ENCODE data around the gene CDK7.

Gene CDK7

GRCh38 chr5:69293882-69294281 is 59.2 kb downstream of the CDK7 start:
- DNase-seq (ENCODE audit: low read depth): no peak

DNA sequence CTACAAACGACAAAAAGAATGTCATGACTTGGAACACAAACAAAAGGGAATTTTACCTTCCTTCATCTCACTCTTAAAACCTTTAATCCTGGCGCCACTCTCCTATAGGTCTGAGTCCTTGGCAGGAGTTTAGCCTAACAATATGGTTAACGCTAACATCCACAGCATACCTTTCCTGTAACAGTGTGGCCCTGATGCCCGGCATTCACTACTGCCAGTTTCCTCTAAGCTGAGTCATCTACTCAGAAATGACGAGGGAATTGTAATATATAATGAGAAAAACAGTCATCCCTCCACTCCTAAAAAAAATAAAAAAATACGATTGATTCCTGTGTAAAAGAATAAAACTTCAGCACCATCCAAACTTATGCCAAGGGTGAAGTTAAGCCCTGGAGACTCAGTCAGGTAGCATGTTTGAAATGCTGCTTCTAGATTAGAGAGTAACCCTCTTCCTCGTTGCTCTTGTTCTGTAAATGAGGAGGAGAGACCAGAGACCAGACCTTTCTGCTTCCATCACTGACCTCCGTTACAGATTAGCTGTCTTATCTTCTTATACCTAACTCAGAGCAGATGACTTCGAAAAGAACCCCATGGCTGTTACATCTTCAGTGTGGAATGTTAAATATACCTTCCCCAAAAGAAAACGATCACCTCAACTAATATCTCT is 60.5 kb downstream of the CDK7 start:
- DNase-seq (ENCODE audit: low read depth): no peak

DNA sequence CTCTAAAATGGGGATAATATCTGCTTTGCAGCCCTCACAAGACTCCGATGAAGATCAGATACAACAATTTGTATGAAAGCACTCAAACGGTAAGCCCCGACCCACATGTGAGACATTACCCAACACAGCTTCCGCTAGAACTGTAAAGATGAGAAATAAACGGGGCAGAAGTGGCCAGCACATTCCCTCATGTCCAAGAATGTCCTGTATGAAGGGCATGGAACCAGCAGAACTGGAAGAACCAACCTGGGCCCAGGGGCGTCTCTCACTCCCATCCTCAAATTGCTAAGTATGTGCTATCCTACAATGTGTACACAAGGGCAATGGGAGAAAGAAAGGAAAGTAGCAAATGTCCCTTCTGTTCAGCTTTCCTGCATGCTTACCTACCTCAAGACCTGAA is 64.9 kb downstream of the CDK7 start:
- DNase-seq (ENCODE audit: low read depth): no peak

GRCh38 chr5:69300537-69301203 is 66.0 kb downstream of the CDK7 start:
- no peak for DNase-seq (ENCODE audit: low read depth)

DNA sequence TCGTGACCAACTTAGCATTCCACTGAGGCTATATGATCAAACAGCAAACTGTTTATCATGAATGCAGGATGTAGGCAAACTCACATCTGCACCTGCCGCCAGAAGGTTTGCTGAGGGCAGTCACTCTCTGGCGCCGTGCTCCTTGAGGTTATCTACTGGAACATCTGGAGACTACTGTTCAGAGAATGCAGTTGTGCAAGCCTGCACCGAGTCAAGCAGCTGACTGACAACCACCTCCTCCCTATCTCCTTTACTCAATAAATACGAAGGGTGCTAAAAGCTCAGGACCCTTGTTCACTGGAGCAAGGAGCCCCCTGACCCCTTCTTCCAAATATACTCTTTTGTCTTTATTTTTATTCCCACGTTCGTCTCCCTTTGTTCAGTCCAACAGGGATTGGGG is 70.8 kb downstream of the CDK7 start:
- no peak for DNase-seq (ENCODE audit: low read depth)

GRCh38 chr5:69308046-69308553 is 73.4 kb downstream of the CDK7 start:
- no peak for DNase-seq (ENCODE audit: low read depth)

DNA sequence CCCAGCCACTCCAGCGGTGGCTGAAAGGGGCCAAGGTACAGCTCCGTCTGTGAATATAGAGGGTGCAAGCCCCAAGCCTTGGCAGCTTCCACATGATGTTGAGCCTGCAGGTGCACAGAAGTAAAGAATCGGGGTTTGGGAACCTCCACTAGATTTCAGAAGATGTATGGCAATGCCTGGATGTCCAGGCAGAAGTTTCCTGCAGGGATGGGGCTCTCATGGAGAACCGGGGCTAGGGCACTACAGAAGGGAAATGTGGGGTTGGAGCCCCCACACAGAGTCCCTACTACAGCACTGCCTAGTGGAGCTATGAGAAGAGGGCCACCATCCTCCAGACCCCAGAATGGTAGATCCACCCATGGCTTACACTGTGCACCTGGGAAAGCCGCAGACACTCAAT is 74.7 kb downstream of the CDK7 start:
- no peak for DNase-seq (ENCODE audit: low read depth)

DNA sequence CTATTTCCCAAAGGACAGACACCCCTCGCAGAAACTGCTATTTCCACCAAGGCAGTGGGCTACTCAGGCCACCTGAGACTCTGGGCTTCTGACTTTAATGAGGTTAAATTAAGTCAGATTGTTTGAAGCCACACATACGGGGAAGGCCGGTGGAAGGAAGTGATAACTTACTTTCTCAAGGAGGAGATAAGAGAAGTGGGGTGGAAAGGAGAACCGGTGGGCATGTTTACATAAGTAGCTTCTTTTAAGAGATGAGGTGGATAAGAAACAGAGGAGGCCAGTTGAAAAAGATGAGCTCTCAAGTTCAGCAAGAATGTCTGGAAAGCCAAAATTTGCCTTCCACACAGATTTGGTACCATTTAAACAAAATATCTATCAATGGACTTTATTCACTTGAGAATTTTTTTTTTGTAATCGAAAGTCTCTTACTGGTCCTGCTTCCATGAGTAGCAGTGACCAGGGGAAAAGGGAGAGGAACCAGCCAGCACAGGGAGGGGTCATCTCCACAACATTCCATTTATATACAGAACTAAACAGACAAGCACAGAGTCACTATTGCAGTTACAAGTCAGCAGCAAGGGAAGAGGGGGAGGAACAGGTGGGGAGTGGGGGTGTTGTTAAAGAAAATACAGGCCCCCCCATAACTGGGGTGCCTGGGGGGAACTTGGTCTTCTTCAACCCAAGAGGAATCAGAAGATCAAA is 77.9 kb downstream of the CDK7 start:
- DNase-seq (ENCODE audit: low read depth): no peak

DNA sequence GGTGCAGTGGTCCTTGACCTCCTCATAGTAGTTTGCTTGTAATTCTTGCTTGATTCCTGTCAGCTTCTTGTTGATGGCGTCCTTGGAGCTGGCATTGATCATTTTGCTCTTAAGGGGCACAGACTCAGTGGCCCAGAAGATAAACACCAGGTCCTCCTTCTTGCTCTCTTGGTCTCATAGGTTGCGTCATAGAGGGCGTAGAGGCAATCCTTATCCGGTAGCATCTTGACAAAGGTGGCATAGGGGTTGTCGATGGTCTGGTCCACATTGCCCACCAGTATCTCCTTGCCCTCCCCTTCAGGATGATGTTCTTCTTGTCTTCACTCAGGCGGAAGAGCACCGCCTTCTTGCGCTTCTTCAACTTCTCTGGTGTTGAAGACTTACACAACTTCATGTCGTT is 78.7 kb downstream of the CDK7 start:
- no peak for DNase-seq (ENCODE audit: low read depth)

DNA sequence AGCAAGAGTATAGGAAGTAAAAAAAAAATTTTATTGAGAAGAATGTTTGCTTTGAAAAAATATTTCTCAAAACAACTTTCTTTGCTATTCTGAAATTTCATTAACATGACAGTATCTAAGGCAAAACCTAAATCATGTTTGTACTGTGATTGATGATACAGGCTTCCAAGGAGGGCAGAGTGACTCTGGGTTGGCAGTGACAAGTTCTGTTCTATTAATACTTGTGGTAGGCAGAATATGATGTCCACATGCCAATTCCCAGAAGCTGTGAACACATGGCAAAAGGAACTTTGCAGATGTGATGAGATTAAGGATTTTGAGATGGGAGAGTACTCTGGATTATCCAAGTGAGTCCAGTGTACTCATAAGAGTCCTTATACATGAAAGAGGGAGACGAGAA is 81.3 kb downstream of the CDK7 start:
- DNase-seq (ENCODE audit: low read depth): no peak

DNA sequence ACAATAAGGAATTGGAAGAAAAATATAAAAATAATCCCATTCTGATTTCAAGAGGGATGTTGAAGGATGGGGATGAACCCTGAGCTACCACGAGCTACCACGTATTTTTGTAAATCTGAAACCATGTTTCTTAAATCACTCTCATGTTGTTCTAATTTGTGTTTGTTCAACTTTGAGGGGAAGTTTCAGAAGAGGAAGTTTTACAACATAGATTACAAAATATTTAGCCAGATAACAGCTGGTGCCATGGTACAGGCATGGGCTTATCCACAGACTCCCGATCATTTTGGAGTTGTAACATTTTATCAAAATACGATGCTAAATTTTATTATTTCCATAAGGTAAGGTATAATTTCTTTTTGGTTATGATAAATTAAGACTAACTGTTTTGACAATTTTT is 82.7 kb downstream of the CDK7 start:
- no peak for DNase-seq (ENCODE audit: low read depth)

- DNase-seq (ENCODE audit: low read depth): no peak
These were observed 91.7 kb downstream of the CDK7 start for GRCh38 chr5:69326365-69326764.
